T follicular helper cell (primary cell): Measurements from ENCODE around the gene SLC10A3.
"Not testable (repeated sequence)": the region's sequence is repeated elsewhere in the genome, so short reads cannot be mapped to it uniquely, and the experiment has no call there.

Experiments used
- DNase-seq: peaks from one replicate; pipeline ENCODE4 v3.0.0-alpha.2; 2020; ENCODE audit warnings: low read depth

The SLC10A3 gene

DNA sequence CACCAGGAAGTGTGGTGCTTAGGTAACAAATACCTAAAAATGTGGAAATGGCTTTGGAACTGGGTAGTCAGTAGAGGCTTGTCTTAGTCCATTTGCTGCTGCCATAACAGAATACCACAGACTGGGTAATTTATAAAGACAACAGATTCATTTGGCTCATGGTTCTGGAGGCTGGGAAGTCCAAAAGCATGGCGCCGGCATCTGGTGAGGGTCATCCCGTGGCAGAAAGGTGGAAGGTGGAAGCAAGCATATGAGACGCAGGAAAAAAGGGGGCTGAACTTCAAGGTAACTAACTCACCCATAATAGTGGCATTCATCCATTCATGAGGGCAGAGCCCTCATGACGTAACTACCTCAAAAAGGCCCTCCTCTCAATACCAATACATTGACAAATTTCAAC is 19.0 kb upstream of the SLC10A3 start:
- DNase-seq: no peak

DNA sequence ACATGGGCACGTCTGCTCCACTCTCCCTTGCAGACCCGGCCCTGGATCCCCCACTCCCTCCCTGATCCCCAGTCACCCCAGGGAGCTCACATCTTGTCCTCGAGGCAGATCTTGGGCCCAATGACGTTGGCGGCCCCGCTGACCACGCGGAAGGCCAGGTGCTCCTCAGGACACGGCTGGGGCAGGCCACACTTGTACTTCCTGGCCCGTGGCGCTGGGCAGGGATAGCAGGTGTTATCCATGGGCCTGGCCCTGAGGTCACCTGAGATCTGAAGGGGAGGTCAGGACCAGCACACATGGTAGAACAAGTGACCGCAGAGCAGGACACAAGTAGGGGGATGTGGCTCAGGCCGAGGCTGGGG is 17.9 kb upstream of the SLC10A3 start:
- DNase-seq: no peak

DNA sequence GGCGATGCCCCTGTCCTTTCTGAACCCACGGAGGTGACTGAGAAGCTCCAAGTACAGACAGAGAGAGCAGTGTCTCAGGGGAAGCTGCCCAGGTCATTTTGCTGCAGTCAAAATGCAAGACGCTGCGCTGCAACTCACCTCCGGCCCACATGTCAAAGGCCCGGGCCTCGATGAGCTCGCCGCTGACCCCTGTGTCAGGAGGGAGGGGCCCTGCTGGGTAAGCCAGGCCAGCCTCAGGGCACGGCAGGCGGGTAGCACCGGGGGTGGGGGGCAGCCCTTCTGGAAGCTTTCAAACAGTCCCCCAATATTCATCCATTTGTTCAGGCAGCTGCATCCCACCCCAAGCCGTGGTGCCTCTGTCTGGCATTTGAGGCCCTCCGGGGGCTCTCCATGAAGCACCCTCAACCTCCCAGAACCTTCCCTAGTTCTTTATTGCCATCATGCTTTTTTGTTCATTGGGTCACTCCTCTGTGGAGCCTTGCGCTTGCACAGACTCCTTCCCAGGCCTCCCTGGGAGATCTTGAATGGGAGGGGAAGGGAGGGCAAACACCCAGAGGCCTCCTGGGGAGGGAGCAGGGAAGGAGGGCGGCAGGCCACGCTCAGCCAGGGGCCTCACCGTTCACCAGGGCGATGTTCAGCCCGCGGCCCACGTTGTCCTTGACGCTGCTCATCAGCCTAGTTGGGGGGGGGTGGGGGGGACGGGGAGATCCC is 17.4 kb upstream of the SLC10A3 start:
- DNase-seq: no peak

DNA sequence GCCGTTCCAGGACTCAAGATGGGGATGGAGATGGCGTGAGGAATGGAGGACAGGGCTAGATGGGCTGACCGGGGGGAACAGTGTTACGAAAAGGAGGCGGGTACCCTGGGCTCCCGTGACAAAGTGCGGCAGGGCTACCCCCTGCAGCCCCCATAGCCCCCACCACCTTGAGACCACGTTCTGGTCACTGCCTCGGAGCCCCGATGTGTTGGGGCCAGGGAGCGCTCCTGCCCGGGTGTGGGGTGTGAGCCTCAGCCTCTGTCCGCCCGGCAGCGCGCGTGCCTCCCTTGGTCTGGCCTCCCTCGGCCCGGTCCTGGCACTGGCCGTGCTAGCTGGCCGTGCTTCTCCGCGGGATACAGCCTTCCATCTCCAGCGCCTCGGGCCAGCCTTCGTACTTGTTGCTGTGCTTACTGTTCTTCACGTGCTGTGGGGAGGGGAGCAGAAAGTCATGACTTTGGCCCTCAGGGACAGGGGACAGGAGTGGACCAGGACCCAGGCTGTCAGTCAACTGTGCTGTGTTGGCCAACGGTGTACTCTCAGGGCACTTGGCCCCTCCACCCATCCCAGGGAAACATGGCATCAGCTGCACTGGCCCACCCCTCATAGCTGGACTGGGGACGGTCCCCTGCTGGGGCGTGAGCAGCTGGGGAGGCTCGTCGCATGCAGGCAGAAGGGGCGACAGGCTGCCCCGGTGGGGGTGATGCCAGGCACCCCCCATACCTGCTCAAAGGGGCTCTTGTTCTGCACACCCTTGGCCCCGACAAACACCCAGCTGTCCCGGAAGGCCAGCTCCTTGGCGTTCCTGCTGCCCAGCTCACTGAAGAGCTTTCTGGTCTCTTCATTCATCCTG is 16.3 kb upstream of the SLC10A3 start:
- DNase-seq: no peak

DNA sequence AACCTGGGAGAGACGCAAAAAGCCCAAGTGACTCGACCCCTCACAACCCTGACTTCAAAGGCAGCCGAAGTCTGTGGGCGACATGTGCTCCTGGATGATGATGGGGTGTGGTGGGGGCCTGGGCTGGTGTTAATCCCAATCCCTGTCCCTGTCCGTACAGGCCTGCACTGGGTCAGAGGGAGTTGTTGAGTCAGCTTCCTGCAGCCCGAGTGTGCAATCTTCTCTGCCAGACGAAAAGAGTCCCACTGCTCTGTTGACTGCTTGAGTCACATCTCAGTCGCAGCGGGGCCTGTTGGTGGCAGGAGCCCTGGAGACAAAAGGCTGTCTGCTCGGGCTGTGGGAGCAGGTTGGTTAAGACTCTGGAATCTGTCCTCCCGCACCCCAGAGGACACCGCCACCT is 15.3 kb upstream of the SLC10A3 start:
- DNase-seq: no peak

DNA sequence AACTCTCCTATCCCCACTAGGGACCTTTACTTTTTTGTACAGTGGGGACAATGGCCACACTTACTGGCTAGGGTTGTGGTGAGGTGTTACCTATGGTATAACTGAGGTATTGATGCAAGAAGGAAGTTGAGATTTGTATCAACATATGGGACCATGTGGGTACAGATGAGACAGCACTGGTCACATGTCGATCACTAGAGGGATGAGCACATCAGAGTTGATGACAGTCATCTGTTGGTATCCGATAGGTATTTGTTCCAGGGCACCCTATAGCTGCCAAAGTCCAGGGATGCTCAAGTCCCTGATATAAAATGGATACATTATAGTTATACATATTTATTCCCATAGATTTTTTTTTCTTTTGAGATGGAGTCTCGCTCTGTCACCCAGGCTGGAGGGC is 12.6 kb upstream of the SLC10A3 start:
- DNase-seq: no peak

DNA sequence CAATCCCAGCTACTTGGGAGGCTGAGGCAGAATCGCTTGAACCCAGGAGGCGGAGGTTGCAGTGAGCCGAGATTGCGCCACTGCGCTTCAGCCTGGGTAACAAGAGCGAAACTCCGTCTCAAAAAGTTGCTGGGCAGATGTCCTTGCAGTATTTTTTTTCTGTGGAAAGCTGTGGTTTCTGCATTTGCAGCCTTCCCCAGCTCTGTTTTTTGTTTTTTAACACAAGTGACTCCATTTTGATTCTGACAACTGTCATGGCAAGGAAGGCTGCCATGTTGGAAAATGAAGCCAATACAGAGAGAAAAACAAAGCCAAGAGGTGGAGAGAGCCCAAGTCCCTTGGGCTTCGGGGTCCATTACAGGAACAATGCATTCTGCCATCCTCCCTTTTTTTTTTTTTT is 11.7 kb upstream of the SLC10A3 start:
- DNase-seq: no peak

DNA sequence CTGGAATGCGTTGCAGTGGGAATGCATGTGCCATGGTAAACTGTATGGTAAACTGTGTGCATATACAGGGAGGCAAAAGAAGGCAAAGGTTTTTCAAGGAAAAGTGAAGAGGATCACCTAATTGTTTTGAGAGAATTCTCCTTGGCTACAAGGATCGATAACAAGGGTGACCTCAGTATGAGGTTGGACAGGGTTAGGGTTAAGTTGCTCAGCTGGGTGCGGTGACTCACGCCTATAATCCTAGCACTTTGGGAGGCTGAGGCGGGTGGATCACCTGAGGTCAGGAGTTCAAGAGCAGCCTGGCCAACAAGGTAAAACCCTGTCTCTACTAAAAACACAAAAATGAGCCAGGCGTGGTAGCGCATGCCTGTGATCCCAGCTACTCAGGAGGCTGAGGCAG is 11.0 kb upstream of the SLC10A3 start:
- DNase-seq: not testable (repeated sequence)

DNA sequence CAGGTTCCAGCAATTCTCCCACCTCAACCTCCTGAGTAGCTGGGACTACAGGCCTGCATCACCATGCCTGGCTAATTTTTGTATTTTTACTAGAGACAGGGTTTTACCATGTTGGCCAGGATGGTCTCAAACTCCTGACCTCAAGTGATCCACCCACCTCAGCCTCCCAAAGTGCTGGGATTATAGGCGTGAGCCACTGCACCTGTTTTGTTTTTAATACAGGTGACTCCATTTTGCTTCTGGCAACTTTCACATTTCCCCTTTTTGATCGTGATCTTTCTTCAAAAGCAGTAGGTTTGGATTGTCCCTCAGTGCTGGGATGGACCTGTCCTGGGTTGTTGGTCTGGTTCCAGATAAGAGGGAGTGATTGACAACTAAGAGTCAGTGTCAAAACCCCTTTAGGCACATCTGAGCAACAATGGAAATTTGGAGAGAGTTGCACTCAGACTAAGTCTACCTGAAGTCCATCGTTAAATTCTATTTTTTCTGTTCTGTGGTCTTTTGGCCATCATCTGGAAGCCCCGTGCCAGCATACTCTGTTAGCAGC is 6.2 kb upstream of the SLC10A3 start:
- not testable (repeated sequence) for DNase-seq

DNA sequence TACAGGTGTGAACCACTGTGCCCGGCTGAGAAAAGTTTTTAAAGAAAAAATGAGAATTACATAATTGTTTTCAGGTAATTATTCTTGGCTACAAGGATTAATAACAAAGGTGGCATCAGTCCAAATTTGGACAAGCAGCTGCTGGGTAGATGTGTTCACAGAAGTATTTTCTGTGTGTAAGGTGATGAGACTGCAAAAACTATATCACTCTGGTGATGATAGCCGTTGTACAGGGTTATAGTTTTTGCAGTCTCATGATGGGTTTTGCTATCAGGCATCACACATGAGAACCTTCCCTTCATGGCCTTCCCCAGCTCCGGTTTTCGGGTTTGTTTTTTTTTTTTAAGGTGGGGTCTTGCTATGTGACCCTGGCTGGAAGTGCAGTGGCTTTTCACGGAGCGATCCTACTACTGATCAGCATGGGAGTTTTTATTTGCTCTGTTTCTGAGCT is 5.1 kb upstream of the SLC10A3 start:
- no peak for DNase-seq

DNA sequence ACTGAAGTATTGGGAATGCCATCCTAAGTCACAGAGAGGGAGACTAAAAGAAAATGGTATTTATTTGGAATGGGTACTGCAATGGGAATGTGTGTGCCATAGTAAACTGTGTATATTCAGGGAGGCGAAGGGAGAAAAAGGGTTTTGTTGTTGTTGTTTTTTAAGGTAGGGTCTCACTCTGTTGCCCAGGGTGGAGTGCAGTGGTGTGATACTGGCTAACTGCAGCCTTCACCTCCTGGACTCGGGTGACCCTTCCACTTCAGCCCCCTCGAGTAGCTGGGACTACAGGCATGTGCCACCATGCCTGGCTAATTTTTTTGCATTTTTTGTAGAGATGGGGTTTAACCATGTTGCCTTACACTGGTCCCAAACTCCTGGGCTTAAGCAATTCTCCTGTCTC is 4.3 kb upstream of the SLC10A3 start:
- DNase-seq: no peak

DNA sequence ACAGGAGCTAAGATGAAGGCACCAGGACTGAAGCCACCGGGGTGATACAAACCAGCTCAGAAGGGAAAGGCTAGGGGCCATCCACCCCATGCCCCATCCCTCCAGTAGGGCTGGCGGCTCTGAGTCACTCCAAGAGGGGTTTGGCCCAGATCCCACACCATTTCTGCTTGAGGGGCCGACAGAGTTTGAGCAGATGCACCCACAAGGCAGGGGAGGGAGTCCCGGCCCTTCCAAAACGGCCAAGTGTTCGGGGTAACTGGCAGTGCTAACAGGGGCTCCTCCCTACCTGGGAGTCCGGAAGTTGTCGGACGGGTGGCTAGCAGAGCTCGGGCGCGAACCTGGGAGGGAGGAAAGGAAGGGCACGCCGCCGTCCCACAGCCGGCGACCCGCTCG is 412 bp downstream of the SLC10A3 start:
- DNase-seq: no peak

DNA sequence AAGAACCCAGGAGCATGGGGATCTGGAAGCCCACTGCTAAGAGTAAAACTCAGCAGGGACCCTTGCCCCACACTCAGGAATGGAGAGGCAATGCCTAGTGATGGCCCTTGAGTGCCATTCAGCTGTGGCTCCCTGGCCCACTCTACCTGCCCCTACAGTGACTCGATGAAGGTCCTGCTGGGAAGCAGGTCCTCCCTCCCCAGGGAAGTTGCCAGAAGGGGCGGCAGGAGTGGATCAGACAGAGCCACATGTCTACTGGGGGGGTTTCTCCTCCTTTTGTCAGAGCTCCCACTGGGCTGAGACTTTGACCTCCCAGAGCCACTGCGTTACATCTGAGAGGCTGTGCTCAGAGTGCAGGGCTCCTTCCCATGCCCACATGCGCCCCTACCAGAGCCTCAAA is 1.2 kb downstream of the SLC10A3 start:
- DNase-seq: no peak

DNA sequence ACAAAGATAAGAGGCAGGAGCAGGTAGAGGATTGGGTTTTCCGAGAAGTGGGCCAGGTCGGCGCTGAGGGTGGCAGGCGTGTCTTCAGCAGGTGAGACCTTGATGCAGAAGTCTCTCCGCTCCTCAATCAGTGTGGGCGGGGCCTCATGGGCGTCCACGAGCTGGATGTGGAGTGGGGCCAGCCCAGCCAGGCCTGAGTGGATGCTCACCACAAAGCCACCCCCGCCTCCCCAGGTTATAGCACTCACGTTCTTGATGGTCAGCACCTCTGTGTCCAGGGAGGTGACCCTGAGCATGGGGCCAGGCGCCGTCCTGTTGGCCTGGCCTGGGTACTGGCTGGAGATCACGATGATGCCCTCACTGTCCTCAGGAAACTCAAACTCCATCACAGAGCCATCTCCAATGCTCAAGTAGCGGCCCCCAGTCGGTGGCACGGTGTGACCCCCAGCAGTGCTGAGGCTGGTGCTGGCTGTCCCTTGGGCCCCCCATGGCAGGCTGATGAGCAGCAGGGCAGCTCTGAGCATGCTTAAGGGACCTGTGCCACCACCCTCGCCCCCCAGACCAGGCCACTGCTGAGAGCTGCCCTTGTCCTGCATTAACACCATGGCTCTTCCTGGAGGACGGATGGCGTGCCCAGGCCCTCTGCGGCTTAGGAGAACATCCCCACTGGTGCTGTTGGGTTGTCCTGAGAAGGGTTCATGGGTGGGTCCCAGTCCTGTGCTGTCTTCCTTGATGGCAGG is 1.9 kb downstream of the SLC10A3 start:
- DNase-seq: no peak

DNA sequence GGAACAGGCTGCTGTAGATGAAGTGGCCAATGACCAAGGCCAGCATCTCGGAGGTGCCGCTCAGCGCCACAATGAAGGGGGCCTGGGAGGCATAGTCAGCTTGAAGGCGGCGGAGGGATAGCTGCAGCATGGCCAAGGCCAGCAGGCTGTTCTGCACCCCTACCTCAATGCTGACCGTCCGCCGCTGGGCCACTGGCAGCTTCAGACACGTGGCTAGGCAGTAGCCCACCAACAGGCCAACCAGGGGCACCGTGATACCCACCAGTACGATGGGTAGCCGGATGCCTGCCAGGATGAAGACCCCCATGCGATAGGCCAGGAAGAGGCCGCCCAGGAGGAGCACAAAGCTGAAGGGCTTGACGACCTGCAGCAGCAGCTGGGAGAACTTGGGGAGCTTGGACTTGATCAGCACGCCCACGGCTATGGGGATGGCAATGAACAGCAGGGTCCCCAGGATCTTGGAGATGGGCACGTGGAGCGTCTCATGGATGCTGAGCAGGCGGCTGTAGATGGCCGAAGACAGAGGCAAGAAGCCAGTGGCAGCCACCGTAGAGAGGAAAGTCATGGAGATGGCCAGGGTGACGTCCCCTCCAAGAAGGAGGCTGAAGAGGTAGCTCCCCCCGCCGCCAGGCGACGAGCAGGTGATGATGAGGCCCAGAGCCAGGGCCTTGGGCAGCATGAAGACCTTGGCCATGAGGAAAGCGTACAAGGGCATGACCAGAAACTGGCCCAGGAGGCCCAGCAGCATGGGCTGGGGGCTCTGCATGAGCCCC is 2.7 kb downstream of the SLC10A3 start:
- DNase-seq: no peak

DNA sequence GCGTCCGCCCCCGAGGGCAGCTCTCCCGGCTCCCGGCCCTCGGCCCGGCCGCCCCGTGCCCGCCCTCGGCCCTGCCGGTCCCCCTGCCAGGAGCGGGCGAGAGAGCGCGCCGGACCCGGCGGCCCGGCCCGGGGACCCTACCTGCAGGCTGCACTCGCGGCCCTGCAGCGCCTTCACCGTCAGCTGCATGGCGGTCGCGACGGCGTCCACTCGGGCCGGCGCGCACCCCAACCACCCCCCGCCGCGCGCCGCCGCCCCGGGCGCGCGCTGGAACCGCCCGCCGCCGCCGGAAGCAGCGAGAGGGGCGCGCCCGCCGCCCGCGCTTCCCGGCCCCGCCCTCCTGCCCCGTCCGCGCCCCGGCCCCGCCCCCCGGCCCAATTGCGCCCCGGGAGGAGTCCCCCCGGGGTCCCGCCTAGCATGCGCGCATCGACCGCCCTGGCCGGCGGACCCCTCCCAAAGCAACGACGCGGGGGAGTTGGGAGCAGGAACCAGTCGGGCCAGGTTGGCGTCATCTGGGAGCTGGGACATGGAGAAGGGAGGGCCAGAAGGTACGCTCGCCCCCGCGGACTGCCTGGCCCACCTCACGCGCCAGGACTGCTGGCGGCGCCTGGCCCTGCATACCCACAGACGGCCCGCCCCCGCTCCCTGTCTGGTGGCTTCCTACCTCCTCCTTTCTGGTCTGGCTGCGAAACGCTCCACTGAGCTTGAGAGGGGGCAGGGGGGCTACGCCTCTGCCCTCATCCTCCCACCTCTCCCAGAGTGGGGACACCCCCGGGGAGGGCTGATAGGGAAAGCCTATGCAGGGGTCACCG is 3.8 kb downstream of the SLC10A3 start, which contains the start of gene UBL4A:
TSS of gene UBL4A (minus strand) at position 220 of the 812 bp plus-strand sequence. CDS start at position 189, 31 bp downstream.
- DNase-seq: peak; percentile 26

DNA sequence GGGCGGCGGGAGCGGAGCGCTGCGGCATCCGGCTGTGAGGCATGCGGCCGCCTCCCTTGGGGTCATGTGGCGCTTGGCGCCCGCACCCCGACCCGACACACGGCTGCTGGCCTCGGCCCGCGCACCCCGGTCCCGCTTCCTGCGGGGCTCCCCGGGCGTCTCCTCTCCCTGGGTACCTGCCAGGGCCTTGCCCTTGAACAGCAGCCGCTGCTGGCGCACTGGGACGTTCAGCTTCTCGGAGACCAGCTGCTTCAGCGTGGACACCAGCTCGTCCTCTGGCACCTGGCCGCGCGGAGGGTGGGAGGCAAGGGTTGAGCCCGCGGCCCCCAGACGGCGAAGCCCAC is 4.4 kb downstream of the SLC10A3 start:
- DNase-seq: no peak

DNA sequence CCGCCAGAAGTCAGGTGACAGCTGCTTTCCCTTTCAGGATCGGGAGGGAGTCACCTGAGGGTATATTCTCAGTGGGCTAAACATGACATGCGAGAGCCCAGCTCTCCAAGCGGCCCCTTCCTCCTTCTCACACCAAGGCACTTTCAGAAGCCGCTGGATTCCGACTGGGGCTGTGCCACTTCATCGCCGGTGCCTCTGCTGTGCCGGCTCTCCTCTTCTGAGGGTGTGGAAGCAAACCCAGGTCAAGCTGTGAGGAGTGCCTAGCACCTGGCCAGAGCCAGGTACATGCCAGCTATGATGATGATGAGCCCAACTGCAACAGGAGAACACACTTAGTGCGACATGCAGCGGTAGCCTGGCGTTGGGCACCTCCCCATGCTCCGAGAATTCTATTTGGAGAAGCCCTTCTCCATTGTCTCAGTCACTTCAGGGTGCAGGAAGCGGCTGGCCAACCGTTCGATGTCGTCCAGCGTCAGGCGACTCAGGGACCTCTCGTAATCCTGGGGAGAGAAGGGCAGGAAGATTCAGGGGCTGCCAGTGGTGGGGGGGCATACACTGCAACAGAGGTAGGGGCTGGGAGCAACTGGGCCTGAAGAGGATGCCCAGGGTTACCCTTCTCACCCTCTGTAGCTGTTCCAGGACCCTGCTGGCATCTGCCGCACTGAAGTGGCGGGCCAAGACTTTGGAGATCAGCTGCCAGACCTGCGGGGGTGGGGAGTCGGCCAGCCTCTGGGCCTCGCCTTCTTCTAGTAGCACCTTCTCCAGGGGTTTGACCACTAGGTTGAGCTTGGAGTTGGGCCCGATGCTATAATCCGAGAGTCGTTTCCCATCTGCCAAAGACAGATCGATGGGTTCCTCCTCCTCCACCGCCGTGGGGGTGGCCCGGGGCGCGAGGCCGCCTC is 5.0 kb downstream of the SLC10A3 start:
- no peak for DNase-seq

DNA sequence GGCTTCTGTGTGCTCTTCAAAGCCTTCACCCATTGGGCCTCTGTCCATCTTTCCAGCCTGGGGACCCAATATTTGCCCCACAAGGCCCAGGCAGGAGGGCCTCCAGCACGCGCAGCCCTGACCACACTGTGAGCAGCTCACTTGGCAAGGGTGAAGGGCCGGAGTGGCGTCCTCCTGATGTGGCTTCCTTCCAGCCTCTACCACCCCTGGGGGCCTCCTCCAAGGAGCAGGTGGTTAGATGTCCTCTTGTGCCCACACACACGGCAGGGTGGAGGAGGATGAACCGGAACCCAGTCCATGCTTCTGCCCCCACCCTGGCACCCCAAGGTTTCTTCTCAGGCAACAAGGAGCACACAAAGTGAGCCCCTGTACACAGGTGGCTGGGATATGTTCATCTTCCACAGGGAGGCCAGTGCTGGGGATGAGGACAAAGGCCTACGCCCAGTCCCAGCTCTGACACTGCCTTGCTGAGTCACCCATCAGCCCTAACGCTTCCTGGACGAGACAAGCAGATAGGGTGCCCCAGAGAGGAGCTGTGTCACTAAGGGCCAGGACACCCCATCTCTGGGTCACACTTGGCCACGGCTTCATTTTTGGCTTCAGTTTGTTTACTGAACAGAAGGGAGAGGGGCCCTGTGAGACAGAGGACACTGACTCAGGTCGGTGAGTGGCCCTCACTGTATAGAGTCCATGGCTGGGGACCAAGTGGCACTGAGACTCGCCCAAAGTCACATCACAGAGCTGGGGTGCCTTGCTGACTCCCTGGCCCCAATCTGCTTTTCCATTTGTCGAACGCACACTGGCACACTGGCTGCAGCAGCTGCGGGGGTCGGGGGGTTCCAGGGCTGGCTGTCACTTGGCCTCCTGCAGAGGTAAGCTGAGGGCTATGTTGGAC is 5.9 kb downstream of the SLC10A3 start:
- no peak for DNase-seq
